Endothelial cell of umbilical vein (primary cell): ENCODE data around the gene GSX2.

Source experiments
- EZH2 ChIP-seq: IDR thresholded peaks from 2 replicates; pipeline ENCODE4 v1.6.1; 2012; ENCODE audit warnings: borderline replicate concordance, low read depth, mild to moderate bottlenecking, moderate library complexity, low read length, inconsistent platforms; ENCODE audit not compliant: severe bottlenecking
- POLR2A ChIP-seq: IDR thresholded peaks from 2 replicates; pipeline ENCODE4 v1.6.1; 2012; ENCODE audit warnings: low read depth, mild to moderate bottlenecking, control low read depth, low read length
- TF ChIP-seq, protein P1 (sequence below), 2 donors: IDR thresholded peaks; 1 replicate in 1 of 2; 2 replicates in 1 of 2; pipeline ENCODE4 v1.5.1; 2011; ENCODE audit warnings: low read length in 2 of 2, mild to moderate bottlenecking in 2 of 2, moderate library complexity in 2 of 2, control low read depth in 1 of 2, inconsistent platforms in 1 of 2, low read depth in 1 of 2; ENCODE audit not compliant: insufficient read depth in 1 of 2; ENCODE audit errors: extremely low read depth in 1 of 2

DNA sequence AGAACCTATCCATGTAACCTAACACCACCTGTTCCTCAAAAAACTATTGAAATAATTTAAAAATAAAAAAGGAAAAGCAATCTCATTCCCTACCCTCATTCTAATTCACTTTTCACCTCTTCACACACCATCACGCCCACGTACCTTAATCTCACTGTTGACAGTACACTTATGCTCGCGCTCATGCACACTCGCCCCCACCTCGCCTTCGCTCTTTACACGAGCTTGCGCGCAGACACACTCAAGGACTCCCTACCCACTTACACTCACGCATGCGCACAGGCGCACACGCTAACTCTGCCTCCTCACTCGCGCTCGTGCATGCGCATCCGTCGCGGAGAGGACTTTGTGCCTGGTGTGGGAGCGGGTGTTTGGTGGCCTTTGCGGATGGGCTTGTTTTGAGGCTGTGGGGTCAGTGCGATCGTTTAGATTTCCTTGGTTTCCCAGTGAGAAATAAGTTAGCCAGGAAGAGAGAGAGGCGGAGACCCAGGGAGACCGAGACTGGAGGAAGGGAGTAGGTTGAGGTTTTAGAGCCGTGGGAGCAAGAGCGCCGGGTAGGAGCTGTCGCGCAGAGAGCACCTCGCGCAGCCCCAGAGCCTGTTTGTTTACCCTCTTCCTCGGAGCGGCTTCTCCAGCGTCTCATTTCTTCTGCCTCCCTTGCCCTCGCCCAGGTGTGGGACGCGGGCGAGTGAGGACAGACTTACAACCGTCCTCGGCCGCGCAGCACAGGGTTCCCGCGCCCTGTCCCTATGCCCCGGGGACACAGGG, 8.1 kb upstream of the GSX2 start:
- TF ChIP-seq EZH2 (no peak), POLR2A (no peak)
- TF ChIP-seq, protein P1, sequence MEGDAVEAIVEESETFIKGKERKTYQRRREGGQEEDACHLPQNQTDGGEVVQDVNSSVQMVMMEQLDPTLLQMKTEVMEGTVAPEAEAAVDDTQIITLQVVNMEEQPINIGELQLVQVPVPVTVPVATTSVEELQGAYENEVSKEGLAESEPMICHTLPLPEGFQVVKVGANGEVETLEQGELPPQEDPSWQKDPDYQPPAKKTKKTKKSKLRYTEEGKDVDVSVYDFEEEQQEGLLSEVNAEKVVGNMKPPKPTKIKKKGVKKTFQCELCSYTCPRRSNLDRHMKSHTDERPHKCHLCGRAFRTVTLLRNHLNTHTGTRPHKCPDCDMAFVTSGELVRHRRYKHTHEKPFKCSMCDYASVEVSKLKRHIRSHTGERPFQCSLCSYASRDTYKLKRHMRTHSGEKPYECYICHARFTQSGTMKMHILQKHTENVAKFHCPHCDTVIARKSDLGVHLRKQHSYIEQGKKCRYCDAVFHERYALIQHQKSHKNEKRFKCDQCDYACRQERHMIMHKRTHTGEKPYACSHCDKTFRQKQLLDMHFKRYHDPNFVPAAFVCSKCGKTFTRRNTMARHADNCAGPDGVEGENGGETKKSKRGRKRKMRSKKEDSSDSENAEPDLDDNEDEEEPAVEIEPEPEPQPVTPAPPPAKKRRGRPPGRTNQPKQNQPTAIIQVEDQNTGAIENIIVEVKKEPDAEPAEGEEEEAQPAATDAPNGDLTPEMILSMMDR (IDR thresholded peaks at IDR 0.05; ENCODE audit: extremely low read depth in 1 of 2, insufficient read depth in 1 of 2, low read depth in 1 of 2, low read length in 2 of 2), result no peak
